Measurements from ENCODE around the gene UBN1. TPM values are rescaled to one million over a fixed set of nuclear protein-coding genes. Genes with fewer than 3 reads are reported as not detected.

The UBN1 gene
- total RNA-seq, 1 donor from 2014 or later: 39.4 TPM

DNA sequence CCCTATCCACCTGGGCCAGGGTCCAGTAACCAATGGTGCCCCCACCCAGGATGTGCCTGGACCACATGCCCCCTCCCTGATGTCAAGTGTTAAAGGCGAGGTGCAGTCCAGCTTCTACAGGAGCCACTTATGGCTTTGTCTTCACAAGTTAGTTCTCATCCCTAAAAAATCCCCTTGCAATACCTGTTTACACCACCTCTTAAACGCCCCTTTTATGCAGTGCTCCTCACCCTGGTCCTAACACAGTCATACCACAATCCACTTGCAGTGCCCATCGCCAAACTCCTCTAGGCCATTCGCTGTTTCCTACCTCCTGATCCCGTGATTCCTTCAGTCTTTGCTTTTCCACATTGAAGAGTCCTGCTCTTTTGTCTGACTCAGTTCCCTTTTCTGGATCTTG is 7.3 kb upstream of the UBN1 start:
- Mint-ChIP-seq H3K9me3 (no peaks in the 10 kb centered on the region), H3K4me3 (no peak overlapping the region), H3K27ac (no peak overlapping the region), H3K36me3 (peaks cover 23% of the 10 kb centered on the region), H3K27me3 (no peaks in the 10 kb centered on the region), H3K4me1 (ENCODE audit: unreplicated experiment) (no peaks in the 10 kb centered on the region)
- DNase-seq (ENCODE audit: extremely low spot score, unreplicated experiment): no peak
- TF ChIP-seq, protein P1, sequence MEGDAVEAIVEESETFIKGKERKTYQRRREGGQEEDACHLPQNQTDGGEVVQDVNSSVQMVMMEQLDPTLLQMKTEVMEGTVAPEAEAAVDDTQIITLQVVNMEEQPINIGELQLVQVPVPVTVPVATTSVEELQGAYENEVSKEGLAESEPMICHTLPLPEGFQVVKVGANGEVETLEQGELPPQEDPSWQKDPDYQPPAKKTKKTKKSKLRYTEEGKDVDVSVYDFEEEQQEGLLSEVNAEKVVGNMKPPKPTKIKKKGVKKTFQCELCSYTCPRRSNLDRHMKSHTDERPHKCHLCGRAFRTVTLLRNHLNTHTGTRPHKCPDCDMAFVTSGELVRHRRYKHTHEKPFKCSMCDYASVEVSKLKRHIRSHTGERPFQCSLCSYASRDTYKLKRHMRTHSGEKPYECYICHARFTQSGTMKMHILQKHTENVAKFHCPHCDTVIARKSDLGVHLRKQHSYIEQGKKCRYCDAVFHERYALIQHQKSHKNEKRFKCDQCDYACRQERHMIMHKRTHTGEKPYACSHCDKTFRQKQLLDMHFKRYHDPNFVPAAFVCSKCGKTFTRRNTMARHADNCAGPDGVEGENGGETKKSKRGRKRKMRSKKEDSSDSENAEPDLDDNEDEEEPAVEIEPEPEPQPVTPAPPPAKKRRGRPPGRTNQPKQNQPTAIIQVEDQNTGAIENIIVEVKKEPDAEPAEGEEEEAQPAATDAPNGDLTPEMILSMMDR (conservative IDR thresholded peaks at IDR 0.05): peak; percentile 20

DNA sequence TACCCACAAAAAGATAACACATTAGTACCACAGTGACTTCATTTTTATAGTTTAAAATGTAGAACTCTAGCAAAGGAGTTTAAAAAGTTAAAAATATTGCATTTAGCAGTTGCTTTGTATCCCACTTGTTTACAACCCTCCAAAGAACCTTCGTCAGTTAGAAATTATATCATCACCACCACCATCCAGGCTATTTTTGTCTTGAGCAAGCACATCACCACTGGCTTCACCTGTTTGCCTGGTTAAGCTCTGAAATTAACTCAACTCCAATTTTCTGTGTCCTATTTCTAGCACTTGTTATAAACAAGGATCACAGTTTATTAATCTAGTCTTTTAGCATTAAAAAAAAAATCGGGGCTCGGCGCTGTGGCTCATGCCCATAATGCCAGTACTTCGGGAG is 6.3 kb upstream of the UBN1 start:
- Mint-ChIP-seq H3K9me3 (no peaks in the 10 kb centered on the region), H3K4me1 (ENCODE audit: unreplicated experiment) (peaks cover 8% of the 10 kb centered on the region), H3K27ac (no peak overlapping the region), H3K4me3 (no peak overlapping the region), H3K27me3 (no peaks in the 10 kb centered on the region), H3K36me3 (peaks cover 29% of the 10 kb centered on the region)
- TF ChIP-seq, protein P1 (conservative IDR thresholded peaks at IDR 0.05): no peak
- no peak for DNase-seq (ENCODE audit: extremely low spot score, unreplicated experiment)

DNA sequence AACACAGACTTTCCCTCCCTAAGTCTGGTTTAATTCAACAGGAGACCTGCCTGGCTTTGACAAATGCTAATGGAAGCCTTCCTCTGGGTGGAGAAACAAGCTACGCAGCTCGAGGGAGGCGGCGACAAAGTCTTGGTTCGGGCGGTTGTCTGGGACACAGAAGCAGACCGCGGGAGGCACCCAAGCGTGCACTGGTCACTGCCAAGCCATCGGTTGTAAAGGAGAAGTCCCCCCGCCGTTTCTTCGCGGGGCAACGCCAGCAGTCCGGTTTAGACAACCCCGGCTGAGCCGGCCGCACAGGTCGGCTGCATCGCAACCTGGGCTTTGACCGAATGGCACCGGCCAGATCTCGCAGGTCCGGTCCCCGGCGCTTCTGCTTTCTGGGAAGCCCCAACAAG is 779 bp upstream of the UBN1 start:
- peak overlapping the region; percentile 88 for H3K27ac Mint-ChIP-seq
- no peak for DNase-seq (ENCODE audit: extremely low spot score, unreplicated experiment)
- TF ChIP-seq, protein P1 (conservative IDR thresholded peaks at IDR 0.05): no peak
- H3K9me3 Mint-ChIP-seq: no peaks in the 10 kb centered on the region
- H3K36me3 Mint-ChIP-seq: peaks cover 13% of the 10 kb centered on the region
- peaks cover 41% of the 10 kb centered on the region for H3K4me1 Mint-ChIP-seq (ENCODE audit: unreplicated experiment)
- H3K27me3 Mint-ChIP-seq: no peaks in the 10 kb centered on the region
- peak overlapping the region; percentile 92 for H3K4me3 Mint-ChIP-seq

DNA sequence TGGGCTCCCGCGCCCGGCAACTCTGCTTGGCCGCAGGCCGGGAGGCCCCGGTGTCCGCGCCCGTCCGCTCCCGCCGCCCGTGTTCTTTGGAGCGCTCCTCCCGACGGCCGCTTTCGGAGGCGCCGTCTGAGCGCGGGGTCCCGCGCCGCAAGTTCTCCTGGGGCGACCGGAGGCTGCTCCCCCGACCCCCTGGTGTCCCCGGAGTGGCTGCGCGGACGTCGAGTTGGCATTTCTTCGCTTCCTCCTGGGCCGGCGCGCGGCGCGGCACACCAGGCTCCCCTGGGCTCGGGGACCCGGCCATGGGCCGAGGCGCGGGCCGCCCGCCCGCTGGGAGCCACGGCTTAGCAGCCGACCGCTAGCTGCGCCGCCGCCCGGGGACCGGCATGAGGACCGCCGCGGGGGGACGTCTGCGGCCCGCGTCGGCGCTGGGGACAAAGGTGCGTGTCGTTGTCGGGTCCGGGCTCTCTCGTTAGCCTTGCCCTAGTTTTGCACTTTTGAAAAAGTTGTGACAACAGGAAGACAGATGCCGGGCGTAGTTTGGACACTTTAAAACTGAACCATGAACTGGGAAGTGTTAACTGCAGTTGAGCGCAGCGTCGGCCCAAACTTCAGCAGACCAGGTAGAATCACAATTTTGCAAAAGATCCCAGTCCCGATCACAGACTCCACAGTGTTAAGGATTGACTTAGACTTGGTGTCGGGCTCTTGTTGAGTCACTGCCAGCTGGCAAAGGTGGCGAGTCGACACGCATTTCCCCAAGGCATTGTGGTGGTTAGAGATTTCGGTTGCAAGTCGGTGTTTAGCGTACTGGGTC is 700 bp downstream of the UBN1 start:
- Mint-ChIP-seq H3K9me3 (no peaks in the 10 kb centered on the region), H3K4me1 (ENCODE audit: unreplicated experiment) (peaks cover 46% of the 10 kb centered on the region), H3K27ac (peak overlapping the region; percentile 88), H3K27me3 (no peaks in the 10 kb centered on the region), H3K36me3 (peaks cover 13% of the 10 kb centered on the region), H3K4me3 (peak overlapping the region; percentile 90)
- TF ChIP-seq, protein P1 (conservative IDR thresholded peaks at IDR 0.05): peak; percentile 12
- no peak for DNase-seq (ENCODE audit: extremely low spot score, unreplicated experiment)

DNA sequence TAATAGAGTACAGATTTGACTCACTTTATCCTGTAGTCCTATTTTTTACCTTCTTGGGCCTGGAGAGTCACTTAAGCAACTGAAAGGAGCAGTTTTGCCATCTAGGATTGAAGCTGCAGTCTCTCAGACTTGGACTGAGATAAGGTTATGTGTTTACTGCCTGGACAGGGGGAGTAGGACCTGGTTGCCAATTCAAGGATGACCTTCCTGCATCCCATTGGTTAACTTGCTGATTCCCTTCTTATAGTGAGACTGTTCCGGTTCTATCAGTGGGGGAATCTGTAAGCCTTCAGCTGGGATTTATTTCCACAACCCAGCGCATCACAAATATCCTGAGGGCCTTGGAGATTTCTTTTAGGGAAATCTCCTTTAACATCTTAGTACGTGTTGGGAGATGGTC is 2.9 kb downstream of the UBN1 start:
- H3K27me3 Mint-ChIP-seq: no peaks in the 10 kb centered on the region
- H3K4me3 Mint-ChIP-seq: peak overlapping the region; percentile 80
- no peaks in the 10 kb centered on the region for H3K9me3 Mint-ChIP-seq
- H3K4me1 Mint-ChIP-seq (ENCODE audit: unreplicated experiment): peaks cover 46% of the 10 kb centered on the region
- H3K27ac Mint-ChIP-seq: peak overlapping the region; percentile 32
- DNase-seq (ENCODE audit: extremely low spot score, unreplicated experiment): no peak
- TF ChIP-seq, protein P1 (conservative IDR thresholded peaks at IDR 0.05): no peak
- peaks cover 13% of the 10 kb centered on the region for H3K36me3 Mint-ChIP-seq
